Measurements from ENCODE around the gene CERS6.
"Not testable (repeated sequence)": the region's sequence is repeated elsewhere in the genome, so short reads cannot be mapped to it uniquely, and the experiment has no call there.

CERS6 gene

DNA sequence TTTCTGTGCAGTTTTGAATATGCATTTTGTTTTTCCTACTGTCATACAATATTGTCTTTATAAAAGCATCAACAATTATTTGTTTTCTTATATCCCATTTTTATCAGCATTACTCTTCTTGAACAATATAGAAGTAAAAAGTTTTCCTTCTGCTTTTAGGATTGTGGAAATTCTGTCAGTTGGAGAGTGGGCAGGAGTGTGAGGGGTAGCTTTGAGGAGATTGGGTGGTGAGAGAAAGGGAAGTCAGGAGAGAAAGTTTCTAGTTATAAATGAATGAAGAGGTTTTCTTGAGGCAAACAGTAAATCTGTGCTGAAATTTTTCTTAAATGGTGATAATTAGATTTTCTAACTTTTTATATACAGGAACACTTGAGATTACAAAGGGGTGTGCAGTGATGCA, 194.7 kb downstream of the CERS6 start:
- DNase-seq = no peak

GRCh38 chr2:168652997-168653921, 197.2 kb downstream of the CERS6 start:
- no peak for DNase-seq

GRCh38 chr2:168654705-168655104, 198.6 kb downstream of the CERS6 start:
- no peak for DNase-seq

GRCh38 chr2:168655207-168655606, 199.1 kb downstream of the CERS6 start:
- DNase-seq = no peak

DNA sequence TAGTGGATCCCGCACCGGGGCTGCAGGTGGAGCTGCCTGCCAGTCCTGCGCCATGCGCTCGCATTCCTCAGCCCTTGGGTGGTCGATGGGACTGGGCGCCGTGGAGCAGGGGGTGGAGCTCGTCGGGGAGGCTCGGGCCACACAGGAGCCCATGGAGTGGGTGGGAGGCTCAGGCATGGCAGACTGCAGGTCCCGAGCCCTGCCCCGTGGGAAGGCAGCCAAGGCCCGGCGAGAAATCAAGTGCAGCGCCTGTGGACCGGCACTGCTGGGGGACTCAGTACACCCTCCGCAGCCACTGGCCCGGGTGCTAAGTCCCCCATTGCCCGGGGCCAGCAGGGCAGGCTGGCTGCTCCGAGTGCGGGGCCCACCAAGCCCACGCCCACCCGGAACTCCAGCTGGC, 201.3 kb downstream of the CERS6 start:
- DNase-seq = not testable (repeated sequence)

DNA sequence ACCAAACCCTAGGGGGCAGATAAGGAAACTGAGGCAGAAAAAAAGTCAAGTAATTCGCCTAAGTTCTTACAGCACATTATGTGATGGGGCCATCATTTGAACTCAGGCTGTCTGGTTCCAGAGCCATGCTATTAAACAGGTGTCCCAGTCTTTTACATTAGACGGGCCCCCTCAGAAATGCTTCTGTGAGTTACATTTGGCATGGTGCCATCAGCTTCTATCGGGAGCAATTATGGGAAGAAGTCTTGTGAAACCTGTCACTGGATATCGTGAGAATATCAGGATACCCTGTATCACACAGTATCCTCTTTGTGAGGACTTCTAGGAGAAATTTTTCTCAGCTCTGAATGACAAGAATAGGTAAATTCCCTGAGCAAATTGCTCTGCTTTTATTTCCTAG, 202.6 kb downstream of the CERS6 start:
- DNase-seq = no peak

DNA sequence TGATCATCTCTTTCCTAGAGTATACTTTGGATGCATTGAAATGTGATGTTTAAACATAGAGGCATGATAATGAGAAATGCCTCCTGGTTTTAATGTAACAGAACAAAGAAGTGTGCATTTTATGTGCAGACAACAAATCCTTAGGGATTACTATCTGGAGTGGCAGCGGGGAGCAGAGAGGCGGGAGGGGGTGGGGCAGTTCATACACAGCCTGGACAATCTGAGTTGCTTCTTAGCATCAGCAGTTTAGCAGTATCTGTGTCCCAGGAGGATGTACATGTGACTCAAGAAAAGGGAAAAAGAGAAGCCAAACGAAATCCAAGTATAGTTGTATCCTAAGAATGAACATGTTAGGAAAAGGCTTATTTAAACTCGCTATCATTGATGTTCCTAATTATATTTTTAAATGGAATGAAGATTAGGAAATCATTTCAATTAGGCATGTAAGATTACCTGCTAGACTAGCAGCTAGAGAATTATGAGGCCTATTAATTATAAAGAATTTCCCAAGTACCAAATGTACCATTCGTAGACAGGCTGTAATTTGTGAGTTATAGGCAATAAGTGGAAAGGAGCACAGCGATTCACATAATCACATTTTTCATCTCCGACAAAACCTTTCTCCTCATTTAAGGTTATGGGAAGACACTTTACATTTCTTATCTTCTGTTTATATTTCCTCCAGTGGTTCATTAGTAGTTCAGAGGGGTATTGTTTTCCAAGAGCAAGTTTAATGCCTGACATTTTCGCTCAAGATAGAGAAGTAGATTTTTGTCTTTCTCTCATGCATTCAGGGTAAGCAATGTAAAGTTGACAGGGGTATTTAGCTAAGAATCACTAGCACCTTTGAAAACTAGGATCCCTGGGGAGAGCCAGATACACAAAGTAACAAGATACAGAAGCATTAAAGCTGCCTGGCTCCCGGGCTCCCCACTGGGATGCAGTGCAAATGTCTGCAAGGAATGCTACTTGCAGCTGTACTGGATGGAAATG, 205.1 kb downstream of the CERS6 start:
- no peak for DNase-seq

GRCh38 chr2:168661863-168662256, 205.8 kb downstream of the CERS6 start:
- no peak for DNase-seq

GRCh38 chr2:168662651-168663208, 206.7 kb downstream of the CERS6 start:
- DNase-seq = no peak

GRCh38 chr2:168663993-168664392, 207.9 kb downstream of the CERS6 start:
- DNase-seq = no peak

GRCh38 chr2:168664715-168665114, 208.6 kb downstream of the CERS6 start:
- not testable (repeated sequence) for DNase-seq

DNA sequence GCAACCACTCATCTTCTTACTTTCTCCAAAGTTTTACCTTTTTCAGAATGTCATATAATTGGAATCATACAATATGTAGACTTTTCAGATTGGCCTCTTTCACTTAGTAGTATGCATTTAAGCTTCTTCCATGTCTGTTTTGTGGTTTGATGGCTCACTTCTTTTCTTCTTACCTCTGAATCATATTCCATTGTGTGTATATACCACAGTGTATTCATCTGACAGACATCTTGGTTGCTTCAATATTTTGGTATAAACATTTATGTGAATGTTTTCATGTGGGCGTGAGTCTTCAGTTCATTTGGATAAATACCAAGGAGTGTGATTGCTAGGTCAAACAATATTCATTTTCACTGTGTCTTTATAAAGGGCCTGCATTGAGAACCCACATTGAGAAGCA, 210.3 kb downstream of the CERS6 start:
- DNase-seq = no peak

DNA sequence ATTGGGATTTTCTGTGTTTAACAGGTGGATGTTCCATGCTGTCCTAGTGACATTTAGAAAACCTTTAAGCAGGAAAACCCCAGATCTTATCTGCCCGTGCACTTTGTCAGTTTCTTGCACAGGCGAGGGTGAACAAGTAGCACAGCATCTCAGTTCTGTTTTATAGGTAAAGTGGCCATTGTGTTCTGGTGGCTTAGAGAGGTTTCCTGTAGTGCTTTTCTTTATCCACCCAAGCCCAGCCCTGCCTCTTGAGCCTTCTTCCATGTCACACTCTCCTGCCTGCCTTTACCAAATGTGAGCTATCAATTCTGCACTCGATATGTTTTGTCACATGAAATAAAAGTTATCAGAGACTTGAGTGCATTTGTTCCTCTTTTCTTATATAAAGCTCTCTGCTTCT, 211.1 kb downstream of the CERS6 start:
- no peak for DNase-seq

- no peak for DNase-seq
Observed at GRCh38 chr2:168669151-168669550, 213.1 kb downstream of the CERS6 start.

- DNase-seq = no peak
Observed at GRCh38 chr2:168670478-168670877, 214.4 kb downstream of the CERS6 start.

DNA sequence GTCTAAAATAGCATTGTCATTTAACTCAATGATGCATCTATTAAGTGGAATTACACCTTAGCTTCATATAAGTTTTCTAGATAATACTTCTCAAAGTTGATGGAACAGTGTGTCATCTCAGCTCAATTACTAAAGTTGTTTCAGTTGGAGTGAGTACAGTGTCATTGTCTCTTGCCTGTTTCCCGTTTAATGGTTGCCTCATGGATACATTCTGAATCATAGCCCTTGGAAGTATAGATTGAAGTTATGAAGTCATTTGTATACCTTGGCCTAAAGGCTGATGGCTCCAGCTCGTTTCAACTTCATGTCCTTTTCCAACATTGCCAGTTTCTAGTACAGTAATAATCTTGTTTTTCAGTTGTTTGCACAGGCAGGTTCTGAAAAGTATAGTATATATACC, 215.9 kb downstream of the CERS6 start:
- no peak for DNase-seq

- no peak for DNase-seq
Observed at GRCh38 chr2:168673265-168674189, 217.5 kb downstream of the CERS6 start.

DNA sequence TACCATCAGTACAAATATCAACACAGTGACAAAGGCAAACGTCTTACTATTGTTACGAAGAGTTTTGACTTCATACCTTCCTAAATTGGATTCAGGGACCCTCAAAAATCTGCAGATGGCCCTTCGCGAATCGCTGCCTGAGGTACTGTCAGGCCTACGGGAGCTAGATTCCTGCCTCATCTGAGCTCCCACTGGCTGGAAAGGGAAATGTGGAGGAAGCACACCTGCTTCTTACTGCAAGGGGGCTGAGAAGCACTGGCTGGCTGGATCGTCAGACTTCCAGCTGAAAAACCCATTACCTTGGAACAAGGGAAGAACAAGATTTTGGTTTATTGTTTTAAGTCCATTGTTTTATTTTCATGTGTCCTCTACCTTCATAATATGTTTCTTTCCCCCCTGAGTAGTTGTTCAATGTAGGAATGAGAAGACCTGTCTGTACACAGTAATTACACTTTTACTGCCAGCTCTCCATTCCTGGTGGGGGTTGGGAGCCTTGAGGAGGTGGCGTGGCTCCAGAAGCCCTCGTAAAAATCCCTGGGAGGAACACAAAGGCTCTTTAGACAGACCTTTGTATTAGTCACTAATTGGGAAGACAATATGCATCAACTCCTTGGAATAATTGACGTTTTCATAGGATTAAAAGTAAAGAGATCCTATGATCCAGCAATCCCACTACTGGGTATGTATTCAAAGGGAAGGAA, 222.2 kb downstream of the CERS6 start:
- no peak for DNase-seq

GRCh38 chr2:168679081-168679480, 223.0 kb downstream of the CERS6 start:
- DNase-seq = no peak

- no peak for DNase-seq
Observed at GRCh38 chr2:168679741-168680310, 223.8 kb downstream of the CERS6 start.

DNA sequence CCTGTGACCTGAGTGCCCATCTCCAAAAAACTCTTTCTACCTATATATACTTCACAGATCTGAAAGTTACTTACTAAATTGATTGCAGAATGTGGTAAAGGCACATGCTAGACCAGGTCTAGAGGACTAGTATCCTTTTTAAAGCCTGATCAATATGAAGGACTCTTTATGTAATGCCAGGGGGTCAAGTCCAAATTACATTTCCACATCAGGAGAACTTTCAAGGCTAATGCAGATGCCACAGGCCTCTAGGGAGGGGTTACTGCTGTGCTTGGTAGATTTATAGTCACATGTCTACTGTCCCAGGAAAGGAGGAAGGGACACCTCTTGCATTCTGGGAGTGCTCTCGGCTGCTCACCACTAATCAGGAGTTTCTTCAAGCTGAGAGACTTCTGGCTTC, 227.9 kb downstream of the CERS6 start:
- DNase-seq = no peak

Data from NCI-H2029 (cell line).